HG02943 (cell line): ENCODE data around the gene UHRF1.
"Not testable (repeated sequence)": the region's sequence is repeated elsewhere in the genome, so short reads cannot be mapped to it uniquely, and the experiment has no call there.

ENCODE experiments used
- ATAC-seq: cut with Tn5 transposase; IDR thresholded peaks from one replicate; pipeline ENCODE4 v1.9.1; 2021; ENCODE audit warnings: mild to moderate bottlenecking, low read depth, moderate library complexity; ENCODE audit not compliant: unreplicated experiment

Gene UHRF1

DNA sequence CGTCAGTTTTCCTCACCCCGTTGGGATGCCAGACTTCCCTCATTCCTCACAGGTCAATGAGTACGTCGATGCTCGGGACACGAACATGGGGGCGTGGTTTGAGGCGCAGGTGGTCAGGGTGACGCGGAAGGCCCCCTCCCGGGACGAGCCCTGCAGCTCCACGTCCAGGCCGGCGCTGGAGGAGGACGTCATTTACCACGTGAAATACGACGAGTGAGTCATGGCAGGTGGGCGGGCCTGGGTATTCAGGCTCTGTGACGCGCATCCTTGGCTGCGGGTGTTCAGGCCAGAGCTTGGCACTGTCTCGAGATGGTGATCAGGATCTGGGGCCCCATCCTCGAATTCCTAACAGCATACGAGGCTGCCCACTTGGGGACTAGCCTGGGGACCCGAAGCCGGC lies 21.4 kb downstream of the UHRF1 start:
- ATAC-seq = no peak

DNA sequence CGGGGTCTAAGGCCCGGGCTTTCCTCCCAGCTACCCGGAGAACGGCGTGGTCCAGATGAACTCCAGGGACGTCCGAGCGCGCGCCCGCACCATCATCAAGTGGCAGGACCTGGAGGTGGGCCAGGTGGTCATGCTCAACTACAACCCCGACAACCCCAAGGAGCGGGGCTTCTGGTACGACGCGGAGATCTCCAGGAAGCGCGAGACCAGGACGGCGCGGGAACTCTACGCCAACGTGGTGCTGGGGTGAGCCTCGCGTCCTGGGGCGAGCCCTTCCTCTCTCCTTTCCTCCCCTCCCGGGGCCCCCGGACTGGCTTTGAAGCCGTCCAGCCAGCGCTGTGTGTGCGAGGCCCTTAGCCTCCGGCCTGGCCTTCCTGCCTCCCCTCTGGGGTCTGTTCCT lies 23.4 kb downstream of the UHRF1 start:
- ATAC-seq = no peak

DNA sequence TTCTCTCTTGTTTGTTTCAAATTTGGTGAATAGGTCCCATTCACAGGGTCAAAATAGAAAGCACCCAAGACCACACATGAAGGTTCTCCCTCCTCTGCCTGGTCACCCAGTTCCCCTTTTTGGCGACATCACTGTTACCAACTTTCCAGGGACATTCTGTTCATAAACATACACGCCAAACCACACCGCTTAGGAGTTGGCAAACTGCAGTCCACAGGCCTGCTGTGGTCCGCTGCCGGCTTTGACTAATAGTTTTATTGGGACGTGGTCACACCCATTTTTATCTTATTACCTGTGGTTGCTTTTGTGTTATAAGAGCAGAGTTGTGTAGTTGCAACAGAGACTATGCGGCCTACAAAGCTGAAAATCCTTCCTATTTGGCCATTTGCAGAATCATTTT lies 24.2 kb downstream of the UHRF1 start:
- no peak for ATAC-seq

DNA sequence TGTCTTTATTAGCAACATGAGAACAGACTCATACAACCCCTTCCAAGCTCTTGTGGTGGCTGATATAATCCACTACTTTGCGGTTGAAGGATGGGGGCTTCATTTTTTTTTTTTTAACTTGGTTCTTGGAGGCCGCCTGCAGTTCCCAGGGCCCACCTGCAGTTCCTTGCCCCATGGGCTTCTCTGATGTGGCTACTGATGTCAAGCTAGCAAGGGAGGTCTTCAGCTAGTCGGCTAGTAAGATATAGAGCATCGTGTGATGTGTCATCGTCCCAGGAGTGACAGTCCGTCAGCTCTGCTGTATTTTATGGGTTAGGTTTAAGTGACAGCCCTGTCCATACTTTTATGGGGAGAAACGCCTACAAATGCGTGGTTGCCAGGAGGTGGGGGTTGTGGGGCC lies 26.1 kb downstream of the UHRF1 start:
- no peak for ATAC-seq

DNA sequence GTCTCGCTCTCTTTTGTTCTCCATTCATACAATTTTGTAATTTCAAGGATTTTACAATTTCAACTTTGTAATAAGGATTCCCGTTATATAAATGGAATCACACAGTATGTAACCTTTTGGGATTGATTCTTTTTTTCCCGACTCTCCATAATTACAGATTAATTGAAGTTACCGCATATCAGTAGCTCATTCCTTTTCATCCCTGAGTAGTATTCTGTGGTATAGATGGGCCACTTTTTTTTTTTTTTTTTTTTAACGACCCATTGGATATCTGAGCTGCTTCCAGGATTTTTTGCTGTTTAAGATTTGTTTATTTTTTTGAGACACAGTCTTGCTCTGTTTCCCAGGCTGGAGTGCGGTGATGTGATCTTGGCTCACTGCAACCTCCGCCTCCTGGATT lies 27.8 kb downstream of the UHRF1 start:
- ATAC-seq = no peak

DNA sequence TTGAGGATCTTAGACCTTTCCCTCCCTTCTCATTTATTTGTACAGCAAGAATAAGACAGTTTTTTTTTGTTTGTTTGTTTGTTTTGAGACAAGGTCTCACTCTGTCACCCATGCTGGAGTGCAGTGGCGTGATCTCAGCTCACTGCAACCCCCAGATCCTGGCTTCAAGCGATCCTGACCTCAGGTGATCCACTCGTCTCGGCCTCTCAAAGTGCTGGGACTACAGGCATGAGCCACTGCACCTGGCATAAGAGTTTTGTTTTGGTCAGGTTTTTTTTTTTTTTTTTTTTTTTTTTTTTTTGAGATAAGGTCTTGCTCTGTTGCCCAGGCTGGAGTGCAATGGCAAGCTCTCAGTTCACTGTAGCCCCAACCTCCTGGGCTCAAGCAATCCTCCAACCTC lies 29.2 kb downstream of the UHRF1 start:
- ATAC-seq = not testable (repeated sequence)

DNA sequence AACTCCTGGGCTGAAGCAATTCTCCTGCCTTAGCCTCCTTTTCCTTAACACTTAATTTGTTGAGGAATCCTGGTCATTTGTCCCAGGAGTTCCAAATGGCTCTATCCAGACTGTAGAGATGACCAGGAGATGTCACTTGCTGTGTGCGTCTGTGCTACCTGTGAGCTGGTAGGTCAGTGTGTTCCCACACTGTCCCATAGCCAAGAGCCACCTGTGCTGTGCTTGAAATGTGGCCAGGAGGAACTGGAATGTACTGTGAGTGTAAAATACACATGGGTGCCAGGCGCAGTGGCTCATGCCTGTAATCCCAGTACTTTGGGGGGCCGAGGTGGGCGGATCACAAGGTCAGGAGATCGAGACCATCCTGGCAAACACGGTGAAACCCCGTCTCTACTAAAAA lies 30.2 kb downstream of the UHRF1 start:
- no peak for ATAC-seq

DNA sequence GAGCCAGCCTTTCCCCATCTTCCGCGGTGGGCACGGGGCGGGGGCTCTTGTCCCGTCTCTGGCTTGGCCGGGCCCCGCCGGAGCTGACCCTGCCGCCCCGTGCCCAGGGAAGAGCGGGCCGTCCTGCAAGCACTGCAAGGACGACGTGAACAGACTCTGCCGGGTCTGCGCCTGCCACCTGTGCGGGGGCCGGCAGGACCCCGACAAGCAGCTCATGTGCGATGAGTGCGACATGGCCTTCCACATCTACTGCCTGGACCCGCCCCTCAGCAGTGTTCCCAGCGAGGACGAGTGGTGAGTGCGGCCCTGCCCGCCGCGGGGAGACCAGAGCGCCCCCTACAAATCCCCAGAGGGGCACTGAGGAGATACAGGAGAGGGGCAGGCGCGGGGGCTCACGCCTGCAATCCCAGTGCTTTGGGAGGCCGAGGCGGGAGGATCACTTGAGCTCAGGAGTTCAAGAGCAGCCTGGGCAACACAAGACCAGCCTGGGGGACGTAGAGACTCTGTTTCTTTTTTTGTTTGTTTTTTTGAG lies 32.4 kb downstream of the UHRF1 start:
- ATAC-seq = not testable (repeated sequence)

DNA sequence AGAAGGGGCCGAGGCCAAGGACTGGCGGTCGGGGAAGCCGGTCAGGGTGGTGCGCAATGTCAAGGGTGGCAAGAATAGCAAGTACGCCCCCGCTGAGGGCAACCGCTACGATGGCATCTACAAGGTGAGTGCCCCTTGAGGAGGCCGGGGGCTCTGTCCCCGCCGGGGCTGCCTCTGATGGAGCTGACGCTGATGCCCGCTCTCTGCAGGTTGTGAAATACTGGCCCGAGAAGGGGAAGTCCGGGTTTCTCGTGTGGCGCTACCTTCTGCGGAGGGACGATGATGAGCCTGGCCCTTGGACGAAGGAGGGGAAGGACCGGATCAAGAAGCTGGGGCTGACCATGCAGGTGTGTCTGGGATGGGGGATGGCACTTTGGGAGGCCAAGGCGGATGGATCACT lies 41.3 kb downstream of the UHRF1 start:
- not testable (repeated sequence) for ATAC-seq

DNA sequence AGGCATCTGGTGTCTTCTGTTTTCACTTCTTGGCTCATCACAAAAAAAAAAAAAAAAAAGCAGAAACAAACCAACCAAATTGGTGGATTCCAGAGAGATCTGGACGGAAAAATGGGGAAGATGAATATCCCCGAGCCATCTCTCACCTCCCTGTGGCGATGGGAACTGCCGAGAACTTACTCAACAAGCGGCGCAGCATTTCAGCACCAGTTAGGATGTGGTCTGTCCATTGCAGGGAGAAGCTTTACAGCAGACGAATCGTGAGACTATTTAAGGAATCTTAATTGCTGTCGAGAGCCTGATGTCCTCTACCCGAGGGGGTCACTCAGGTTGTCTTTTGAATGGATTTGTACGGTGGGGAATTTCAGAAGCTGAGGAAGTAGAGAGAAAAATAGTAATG lies 42.4 kb downstream of the UHRF1 start:
- no peak for ATAC-seq

DNA sequence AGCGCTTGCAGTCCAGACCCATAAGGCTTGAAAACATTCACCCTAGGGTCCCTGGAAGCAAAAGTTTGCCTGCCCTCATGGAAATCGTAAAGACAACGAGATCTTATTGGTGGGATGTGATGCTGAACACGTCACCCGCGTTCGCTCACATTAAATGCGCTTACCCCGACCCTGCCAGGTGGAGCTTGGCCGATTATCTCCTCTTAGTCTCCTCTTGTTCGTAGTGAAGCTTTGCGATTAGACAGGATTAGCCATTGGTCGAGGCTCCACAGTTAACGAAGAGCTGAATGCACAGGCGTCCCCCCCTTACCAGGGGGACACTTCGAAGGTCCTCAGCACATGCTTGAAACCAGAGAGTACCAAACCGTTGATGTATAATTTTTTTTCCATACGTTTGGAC lies 43.6 kb downstream of the UHRF1 start:
- no peak for ATAC-seq

DNA sequence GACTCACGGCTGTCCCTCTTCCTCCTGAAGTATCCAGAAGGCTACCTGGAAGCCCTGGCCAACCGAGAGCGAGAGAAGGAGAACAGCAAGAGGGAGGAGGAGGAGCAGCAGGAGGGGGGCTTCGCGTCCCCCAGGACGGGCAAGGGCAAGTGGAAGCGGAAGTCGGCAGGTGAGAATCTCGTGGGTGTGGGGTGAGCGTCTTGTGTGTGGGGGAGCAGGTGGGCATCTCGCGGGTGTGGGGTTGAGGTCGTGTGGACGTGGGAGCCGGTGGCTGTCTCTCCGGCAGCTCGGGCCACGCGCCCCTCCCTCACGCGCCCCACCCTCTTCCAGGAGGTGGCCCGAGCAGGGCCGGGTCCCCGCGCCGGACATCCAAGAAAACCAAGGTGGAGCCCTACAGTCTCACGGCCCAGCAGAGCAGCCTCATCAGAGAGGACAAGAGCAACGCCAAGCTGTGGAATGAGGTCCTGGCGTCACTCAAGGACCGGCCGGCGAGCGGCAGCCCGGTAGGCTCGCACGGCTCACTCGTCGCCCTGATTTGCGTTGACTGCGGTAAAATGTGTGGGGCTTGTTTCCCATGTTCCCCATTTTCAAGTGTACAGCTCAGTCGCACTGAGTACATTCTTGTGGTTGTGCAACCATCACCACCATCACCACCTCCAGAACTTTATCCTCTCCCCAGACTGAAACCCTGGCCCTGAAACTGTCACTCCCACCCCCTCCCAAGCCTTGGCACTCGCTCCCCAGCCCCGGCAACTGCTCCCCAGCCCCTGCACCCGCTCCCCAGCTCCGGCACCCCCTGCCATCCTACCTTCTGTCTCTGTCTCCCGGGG lies 45.2 kb downstream of the UHRF1 start:
- not testable (repeated sequence) for ATAC-seq

DNA sequence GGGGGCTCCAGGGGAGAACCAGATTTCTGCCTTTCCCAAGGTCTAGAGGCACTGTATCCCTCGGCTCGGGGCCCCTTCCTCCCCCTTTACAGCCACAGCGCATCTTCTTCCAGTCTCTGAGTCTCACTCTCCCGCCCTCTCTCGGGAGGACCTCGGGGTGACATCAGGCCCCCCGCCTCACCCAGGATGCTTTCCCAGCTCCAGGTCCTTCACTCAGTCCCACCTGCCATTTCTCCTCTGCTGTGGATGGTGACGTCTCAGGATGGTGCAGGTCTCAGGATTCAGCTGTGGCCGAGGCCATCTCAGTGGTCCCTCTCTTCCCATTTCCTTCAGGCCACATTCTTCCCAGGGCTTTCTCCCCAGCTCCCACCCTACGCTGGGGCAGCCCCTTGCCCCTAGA lies 46.0 kb downstream of the UHRF1 start:
- ATAC-seq = no peak

DNA sequence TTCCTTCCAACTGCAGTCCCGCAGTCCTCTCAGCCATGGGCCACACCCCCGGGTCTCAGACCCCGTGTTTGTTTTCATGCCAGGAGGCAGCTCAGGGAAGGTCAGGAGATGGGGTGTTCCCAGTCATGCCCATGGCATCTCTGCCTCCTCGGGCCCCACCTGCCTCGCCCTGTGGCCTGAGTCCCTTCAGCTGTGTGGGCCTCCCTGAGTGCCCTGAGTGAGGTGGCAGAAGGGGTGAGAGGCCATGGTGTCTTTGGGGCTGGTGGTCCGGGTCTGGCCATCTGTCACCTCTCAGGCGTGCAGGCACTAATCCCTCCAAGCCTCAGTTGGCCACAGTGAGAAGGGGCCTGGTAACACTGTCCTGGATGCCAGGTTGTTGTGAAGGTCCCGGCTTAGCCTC lies 48.7 kb downstream of the UHRF1 start:
- ATAC-seq = no peak

DNA sequence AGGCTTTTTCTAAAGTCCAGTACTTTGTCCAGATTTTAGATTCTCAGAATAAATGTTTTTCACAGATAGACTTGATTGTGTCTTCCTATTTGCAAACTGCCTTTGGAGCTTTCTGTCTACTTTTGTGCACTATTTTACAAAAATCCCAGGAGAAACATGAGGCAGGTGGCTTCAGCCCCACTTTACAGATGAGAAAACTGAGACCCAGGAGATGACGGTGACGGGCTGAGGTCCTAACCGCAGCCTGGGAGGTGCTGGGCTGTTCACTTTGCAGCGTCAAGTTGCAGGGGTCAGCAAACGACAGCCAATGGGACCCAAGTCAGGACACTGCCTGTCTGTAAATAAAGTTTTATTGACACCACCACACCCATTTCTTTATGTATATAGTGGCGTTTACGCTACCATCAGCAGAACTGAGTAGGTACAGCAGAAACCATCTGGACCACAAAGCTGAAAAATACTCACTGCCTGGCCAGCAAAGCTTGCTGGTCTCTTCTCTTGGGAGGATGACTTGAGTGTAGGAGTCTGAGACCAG lies 52.9 kb downstream of the UHRF1 start:
- ATAC-seq = no peak

DNA sequence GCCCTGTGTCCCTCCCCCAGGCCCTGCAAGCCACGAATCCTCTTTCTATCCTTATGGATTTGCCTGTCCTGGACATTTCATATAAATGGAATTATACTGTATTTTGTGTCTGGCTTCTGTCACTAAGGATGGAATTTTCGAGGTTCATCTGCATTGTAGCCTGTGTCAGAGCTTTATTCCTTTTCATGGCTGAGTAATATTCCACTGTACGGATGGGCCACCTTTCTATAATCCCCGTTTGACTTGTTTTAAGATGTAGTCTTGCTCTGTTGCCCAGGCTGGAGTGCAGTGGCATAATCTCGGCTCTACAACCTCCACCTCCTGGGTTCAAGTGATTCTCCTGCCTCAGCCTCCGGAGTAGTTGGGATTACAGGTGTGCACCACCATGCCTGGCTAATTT lies 55.8 kb downstream of the UHRF1 start:
- no peak for ATAC-seq

DNA sequence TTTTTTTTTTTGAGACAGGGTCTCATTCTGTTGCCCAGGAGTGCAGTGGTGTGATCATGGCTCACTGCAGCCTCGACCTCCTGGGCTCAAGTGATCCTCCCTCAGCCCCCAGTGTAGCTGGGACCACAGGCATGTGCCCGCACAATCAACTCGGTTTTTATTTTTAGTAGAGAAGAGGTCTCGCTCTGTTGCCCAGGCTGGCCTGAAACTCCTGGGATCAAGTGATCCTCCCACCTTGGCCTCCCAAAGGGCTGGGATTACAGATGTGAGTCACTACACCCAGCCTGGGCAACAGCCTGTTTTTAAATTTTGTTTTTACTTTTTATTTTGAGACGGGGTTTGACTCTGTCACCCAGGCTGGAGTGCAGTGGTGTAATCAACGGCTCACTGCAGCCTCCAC lies 57.3 kb downstream of the UHRF1 start:
- no peak for ATAC-seq

DNA sequence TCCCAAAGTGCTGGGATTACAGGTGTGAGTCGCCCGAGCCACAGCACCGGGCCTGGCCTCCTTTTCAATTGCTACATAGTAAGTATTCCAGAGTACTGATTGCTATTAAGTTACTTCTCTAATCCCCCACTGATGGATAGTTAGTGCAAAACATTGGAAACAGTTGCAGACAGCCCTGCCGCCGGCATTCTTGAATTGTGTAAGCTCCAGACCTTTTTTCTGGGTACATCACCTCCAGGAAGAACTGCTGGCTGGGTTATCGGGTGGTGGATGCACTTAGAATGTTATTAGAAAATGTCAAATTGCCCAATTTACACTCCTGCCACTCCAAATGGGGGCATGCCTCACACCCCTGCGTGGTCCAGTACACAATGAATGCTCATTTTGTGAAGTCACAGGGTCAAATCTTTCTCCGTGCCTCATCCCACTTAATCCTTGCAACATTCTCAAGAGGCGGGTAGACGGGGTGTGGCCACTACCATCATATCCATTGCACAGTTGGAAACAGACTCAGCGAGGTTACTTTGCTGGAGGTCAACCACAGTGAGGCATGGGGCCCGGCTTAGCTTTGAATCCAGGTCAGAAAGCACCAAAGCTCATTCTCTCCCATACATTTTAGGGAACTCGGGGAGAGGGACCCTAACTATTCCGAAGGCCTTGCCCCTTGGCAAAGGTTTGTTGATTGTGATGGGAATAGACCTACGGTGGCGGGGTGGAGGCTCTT lies 58.6 kb downstream of the UHRF1 start:
- ATAC-seq = no peak

DNA sequence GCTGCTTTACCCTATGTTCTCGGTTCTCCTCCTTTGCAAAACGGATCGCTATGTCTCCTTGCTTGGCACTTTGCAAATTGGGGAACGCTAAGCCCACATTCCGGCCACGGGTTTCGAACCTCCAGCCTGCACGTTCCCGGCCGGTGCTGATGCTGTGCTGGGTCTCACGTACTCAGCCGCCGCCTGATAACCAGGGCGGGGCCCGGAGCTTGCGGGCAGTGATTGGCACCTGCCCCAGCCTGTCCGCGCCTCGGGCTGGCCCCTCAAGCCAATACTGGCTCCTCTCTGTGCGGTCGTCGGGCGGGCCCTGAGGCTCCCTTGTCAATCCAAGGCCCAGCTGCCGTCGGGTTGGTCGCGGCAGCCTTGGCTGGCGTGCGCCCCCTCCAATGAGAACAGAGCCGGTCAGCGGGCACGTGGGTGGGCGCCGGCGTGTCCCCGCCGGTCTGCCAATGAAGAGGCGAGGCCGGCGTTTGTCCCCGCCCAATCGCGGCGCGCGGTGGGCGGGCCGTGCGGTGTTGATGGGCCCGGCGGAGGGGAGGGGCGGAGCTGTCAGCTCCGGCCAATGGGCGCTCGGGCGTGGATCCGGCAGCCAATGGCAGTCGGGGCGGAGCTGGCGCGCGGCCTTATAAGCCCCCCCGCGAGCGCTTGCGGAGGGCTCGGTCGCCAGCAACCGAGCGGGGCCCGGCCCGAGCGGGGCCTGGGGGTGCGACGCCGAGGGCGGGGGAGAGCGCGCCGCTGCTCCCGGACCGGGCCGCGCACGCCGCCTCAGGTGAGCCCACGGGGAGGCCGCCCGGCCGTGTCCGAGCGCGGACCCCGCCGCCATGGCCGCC lies 59.4 kb downstream of the UHRF1 start, which contains the start of gene KDM4B:
KDM4B (plus strand) TSS at position 652 of the 830 bp plus-strand sequence. CDS start 63,778 bp downstream, outside the sequence.
- ATAC-seq = peak; percentile 85

DNA sequence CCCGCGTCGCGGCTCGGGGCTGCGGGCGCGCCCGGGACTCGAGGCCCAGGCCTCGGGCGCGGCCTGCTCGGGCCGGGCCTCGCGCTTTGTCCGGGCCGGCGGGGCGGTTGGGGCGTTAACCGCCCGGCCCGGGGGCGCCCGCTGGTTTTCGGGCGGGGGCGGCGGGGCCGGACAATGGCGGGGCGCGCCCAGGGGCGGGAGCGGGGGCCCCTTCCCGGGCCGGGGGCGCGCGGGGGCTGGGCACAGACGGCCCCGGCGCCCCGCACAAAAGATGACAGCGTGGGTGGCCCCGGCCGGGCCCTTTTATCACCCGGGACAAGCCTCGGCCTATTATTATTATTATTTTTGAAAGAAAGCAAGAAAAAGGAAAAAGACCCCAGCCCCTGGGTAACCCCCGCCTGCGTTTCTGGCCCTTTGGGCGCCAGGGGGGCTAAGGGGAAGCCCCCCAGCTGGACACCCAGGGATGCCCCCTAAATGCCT lies 60.0 kb downstream of the UHRF1 start:
- peak; percentile 7 for ATAC-seq
